ENCODE results near the gene ATG16L2. TPM values are rescaled to one million over a fixed set of nuclear protein-coding genes. Genes with fewer than 3 reads are reported as not detected.

The ATG16L2 gene
- total and polyA plus RNA-seq, 9 of the 15 experiments (the other 6 are each of a cell fraction or from before 2014, with no cell fraction given) = 0.18 to 11.2 (median 6.2) TPM

DNA sequence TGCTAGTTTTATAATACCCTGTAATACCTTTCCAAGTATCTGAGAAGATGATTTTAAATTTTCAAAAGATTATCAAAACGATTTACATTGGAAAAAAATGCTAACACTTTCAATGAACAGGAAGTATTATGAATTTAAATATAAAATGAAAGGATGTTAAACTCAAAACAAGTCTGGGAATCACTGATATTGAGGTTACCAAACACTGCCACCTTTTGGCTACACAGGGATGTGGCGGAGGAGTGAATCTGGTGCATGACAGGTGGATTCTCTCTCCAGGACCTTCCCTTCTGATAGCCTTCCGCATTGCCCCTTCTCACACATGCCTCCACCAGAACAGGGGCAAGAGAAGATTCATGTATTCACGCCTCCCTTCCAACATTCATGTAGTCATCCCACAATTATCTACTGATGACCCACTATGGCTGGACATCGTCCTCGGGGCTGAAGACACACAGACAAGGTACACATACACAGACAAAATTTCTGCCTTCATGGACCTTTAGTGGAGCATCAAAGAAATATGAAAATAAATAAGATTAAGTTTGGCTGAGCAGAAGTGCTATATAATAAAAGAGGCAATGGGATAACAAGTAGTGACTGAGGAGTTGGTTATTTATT, 34.7 kb downstream of the ATG16L2 start (continued):
- TF ChIP-seq, protein P1, sequence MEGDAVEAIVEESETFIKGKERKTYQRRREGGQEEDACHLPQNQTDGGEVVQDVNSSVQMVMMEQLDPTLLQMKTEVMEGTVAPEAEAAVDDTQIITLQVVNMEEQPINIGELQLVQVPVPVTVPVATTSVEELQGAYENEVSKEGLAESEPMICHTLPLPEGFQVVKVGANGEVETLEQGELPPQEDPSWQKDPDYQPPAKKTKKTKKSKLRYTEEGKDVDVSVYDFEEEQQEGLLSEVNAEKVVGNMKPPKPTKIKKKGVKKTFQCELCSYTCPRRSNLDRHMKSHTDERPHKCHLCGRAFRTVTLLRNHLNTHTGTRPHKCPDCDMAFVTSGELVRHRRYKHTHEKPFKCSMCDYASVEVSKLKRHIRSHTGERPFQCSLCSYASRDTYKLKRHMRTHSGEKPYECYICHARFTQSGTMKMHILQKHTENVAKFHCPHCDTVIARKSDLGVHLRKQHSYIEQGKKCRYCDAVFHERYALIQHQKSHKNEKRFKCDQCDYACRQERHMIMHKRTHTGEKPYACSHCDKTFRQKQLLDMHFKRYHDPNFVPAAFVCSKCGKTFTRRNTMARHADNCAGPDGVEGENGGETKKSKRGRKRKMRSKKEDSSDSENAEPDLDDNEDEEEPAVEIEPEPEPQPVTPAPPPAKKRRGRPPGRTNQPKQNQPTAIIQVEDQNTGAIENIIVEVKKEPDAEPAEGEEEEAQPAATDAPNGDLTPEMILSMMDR (IDR thresholded peaks at IDR 0.05 in 2 of 3, conservative IDR thresholded peaks at IDR 0.05 in 1 of 3; ENCODE audit: insufficient read depth in 2 of 3, low read depth in 1 of 3, low read length in 3 of 3) = peak; percentile 73 to 81 (median 80)
- TF ChIP-seq ZNF778 (CRISPR knock-in tag; IDR thresholded peaks at IDR 0.05) (no peak), ARID2 (IDR thresholded peaks at IDR 0.05) (0 out of 2 replicates have a peak, but pooled peaks have one; percentile 58), ZNF507 (tag; conservative IDR thresholded peaks at IDR 0.05) (no peak), FUS (optimal IDR thresholded peaks at IDR 0.05; ENCODE audit: low read depth, low read length) (no peak), ZNF75A (CRISPR knock-in tag; IDR thresholded peaks at IDR 0.05) (no peak), SMC3 (conservative IDR thresholded peaks at IDR 0.05; ENCODE audit: insufficient read depth, low read depth, low read length) (peak; percentile 60; the same call in 1 of the 2 replicates), HDAC3 (IDR thresholded peaks at IDR 0.05; ENCODE audit: borderline replicate concordance, partially characterized antibody) (no peak), NBN (IDR thresholded peaks at IDR 0.05; ENCODE audit: low read depth) (no peak), KHSRP (IDR thresholded peaks at IDR 0.05) (no peak), ZNF174 (CRISPR knock-in tag; IDR thresholded peaks at IDR 0.05) (no peak), SMARCA4 (IDR thresholded peaks at IDR 0.05) (0 out of 2 replicates have a peak, but pooled peaks have one; percentile 32), HNRNPUL1 (IDR thresholded peaks at IDR 0.05; ENCODE audit: low read length) (no peak), CBFA2T3 (IDR thresholded peaks at IDR 0.05) (no peak)
- TF ChIP-seq, protein P2, sequence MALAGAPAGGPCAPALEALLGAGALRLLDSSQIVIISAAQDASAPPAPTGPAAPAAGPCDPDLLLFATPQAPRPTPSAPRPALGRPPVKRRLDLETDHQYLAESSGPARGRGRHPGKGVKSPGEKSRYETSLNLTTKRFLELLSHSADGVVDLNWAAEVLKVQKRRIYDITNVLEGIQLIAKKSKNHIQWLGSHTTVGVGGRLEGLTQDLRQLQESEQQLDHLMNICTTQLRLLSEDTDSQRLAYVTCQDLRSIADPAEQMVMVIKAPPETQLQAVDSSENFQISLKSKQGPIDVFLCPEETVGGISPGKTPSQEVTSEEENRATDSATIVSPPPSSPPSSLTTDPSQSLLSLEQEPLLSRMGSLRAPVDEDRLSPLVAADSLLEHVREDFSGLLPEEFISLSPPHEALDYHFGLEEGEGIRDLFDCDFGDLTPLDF (CRISPR knock-in tag; IDR thresholded peaks at IDR 0.05) = no peak
- TF ChIP-seq, protein P3, sequence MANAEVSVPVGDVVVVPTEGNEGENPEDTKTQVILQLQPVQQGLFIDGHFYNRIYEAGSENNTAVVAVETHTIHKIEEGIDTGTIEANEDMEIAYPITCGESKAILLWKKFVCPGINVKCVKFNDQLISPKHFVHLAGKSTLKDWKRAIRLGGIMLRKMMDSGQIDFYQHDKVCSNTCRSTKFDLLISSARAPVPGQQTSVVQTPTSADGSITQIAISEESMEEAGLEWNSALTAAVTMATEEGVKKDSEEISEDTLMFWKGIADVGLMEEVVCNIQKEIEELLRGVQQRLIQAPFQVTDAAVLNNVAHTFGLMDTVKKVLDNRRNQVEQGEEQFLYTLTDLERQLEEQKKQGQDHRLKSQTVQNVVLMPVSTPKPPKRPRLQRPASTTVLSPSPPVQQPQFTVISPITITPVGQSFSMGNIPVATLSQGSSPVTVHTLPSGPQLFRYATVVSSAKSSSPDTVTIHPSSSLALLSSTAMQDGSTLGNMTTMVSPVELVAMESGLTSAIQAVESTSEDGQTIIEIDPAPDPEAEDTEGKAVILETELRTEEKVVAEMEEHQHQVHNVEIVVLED (CRISPR knock-in tag; IDR thresholded peaks at IDR 0.05) = no peak
- TF ChIP-seq, protein P4, sequence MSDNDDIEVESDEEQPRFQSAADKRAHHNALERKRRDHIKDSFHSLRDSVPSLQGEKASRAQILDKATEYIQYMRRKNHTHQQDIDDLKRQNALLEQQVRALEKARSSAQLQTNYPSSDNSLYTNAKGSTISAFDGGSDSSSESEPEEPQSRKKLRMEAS (CRISPR knock-in tag; IDR thresholded peaks at IDR 0.05) = no peak

Data from K562 (cell line).